SH-SY5Y (cell line): ENCODE measurements around the gene OR1S1.

Experiments used
- GATA2 ChIP-seq: IDR thresholded peaks from 2 replicates; pipeline ENCODE4 v1.6.1; 2011; ENCODE audit warnings: mild to moderate bottlenecking, low read depth, low read length
- GATA3 ChIP-seq: IDR thresholded peaks from 2 replicates; pipeline ENCODE4 v1.6.1; 2011; ENCODE audit warnings: low read depth, mild to moderate bottlenecking, low read length, moderate library complexity

DNA sequence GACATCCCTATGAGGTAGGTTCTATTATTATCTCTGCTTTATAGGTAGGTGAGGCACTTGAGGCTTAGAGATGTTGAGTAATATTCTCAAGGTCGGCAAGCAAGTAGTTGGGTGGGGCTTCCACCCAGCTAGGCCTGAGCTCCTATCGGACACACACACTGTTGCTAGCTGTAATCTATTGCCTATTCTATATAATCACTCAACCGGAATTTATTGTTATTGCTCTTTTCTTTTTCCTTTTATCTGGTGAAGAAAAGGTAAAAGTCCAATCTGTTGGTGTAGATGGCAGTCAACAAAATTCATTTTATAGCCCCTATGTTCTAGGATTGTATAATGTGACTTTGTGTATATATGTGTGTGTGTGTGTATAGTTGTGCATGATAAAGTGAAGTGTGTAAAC lies 20.3 kb upstream of the OR1S1 start:
- TF ChIP-seq GATA2: no peak
- no peak for TF ChIP-seq GATA3
